ENCODE measurements around the gene SCARF1. TPM values are rescaled to one million over a fixed set of nuclear protein-coding genes. Genes with fewer than 3 reads are reported as not detected.
A peak's percentile ranks its signal among the peaks of the same experiment; 100 is the strongest.
"Not testable (repeated sequence)": the region's sequence is repeated elsewhere in the genome, so short reads cannot be mapped to it uniquely, and the experiment has no call there.

Gene SCARF1
- 1 to 10 TPM; 1.9 to 2.5 TPM for total RNA-seq

- Mint-ChIP-seq H3K27ac (peak within 1 kb of the TSS; percentile 71), H3K4me1 (ENCODE audit: low read depth) (peaks cover 41% of the 10 kb centered on the region), H3K36me3 (ENCODE audit: insufficient read depth in 2 of 2) (no peaks in the 10 kb centered on the region), H3K4me3 (peak within 1 kb of the TSS; percentile 89 to 92), H3K27me3 (ENCODE audit: low read depth) (no peaks in the 10 kb centered on the region), H3K9me3 (no peaks in the 10 kb centered on the region)
- no peak for DNase-seq
- no peak for ATAC-seq (replicated peaks in 1 of 2)
Measured at GRCh38 chr17:1645207-1646171, at the start of gene SCARF1. Gene SCARF1 (minus strand): TSS chr17:1645732. CDS start chr17:1645697, 35 bp downstream.

GRCh38 chr17:1693339-1693738 is 47.8 kb upstream of the SCARF1 start:
- Mint-ChIP-seq H3K9me3 (no peaks in the 10 kb centered on the region), H3K27me3 (ENCODE audit: low read depth) (peaks cover 7% of the 10 kb centered on the region), H3K27ac (no peak overlapping the region), H3K36me3 (ENCODE audit: insufficient read depth in 2 of 2) (no peaks in the 10 kb centered on the region), H3K4me1 (ENCODE audit: low read depth) (no peaks in the 10 kb centered on the region), H3K4me3 (no peak overlapping the region)
- ATAC-seq (replicated peaks in 1 of 2) (no peak), DNase-seq (no peak)

GRCh38 chr17:1690544-1691221 is 45.2 kb upstream of the SCARF1 start:
- H3K27ac Mint-ChIP-seq: no peak overlapping the region
- no peaks in the 10 kb centered on the region for H3K36me3 Mint-ChIP-seq (ENCODE audit: insufficient read depth in 2 of 2)
- ATAC-seq (replicated peaks in 1 of 2): no peak
- H3K4me1 Mint-ChIP-seq (ENCODE audit: low read depth): peaks cover 6% of the 10 kb centered on the region
- no peak overlapping the region for H3K4me3 Mint-ChIP-seq
- no peak for DNase-seq
- H3K9me3 Mint-ChIP-seq: no peaks in the 10 kb centered on the region
- H3K27me3 Mint-ChIP-seq (ENCODE audit: low read depth): peaks cover 7% of the 10 kb centered on the region

- H3K27me3 Mint-ChIP-seq (ENCODE audit: low read depth); DNase-seq; H3K27ac Mint-ChIP-seq; H3K4me3 Mint-ChIP-seq; ATAC-seq (replicated peaks in 1 of 2); H3K9me3 Mint-ChIP-seq: not testable (repeated sequence)
- peaks cover 25% of the 10 kb centered on the region for H3K4me1 Mint-ChIP-seq (ENCODE audit: low read depth)
- H3K36me3 Mint-ChIP-seq (ENCODE audit: insufficient read depth in 2 of 2): peaks cover 9 to 12% of the 10 kb centered on the region in 2 donors
Measured at GRCh38 chr17:1688405-1688804, 42.9 kb upstream of the SCARF1 start.

- H3K27ac Mint-ChIP-seq: peak overlapping the region; percentile 0
- H3K4me3 Mint-ChIP-seq: no peak overlapping the region
- ATAC-seq (replicated peaks in 1 of 2) (no peak), DNase-seq (no peak)
- peaks cover 40% of the 10 kb centered on the region for H3K4me1 Mint-ChIP-seq (ENCODE audit: low read depth)
- peaks cover 12 to 26% of the 10 kb centered on the region in 2 donors for H3K36me3 Mint-ChIP-seq (ENCODE audit: insufficient read depth in 2 of 2)
- no peaks in the 10 kb centered on the region for H3K9me3 Mint-ChIP-seq
- H3K27me3 Mint-ChIP-seq (ENCODE audit: low read depth): no peaks in the 10 kb centered on the region
Measured at GRCh38 chr17:1686086-1686485, 40.6 kb upstream of the SCARF1 start.

- ATAC-seq (replicated peaks in 1 of 2): peak; percentile 99 to 100
- Mint-ChIP-seq H3K9me3 (no peaks in the 10 kb centered on the region), H3K4me1 (ENCODE audit: low read depth) (peaks cover 40% of the 10 kb centered on the region), H3K27ac (peak within 1 kb of the TSS; percentile 98), H3K27me3 (ENCODE audit: low read depth) (no peaks in the 10 kb centered on the region), H3K4me3 (peak within 1 kb of the TSS; percentile 98 to 100), H3K36me3 (ENCODE audit: insufficient read depth in 2 of 2) (peaks cover 21 to 41% of the 10 kb centered on the region in 2 donors)
- DNase-seq: peak; percentile 98 to 99
Measured at GRCh38 chr17:1684378-1685189, 39.1 kb upstream of the SCARF1 start, which contains the start of gene PRPF8. Gene PRPF8 (minus strand): TSS chr17:1684867. CDS start chr17:1684571, 296 bp downstream.

GRCh38 chr17:1683459-1683858 is 37.9 kb upstream of the SCARF1 start:
- Mint-ChIP-seq H3K9me3 (no peaks in the 10 kb centered on the region), H3K4me3 (peak overlapping the region; percentile 98 to 100), H3K36me3 (ENCODE audit: insufficient read depth in 2 of 2) (peaks cover 25 to 48% of the 10 kb centered on the region in 2 donors), H3K27me3 (ENCODE audit: low read depth) (no peaks in the 10 kb centered on the region), H3K4me1 (ENCODE audit: low read depth) (peaks cover 40% of the 10 kb centered on the region), H3K27ac (peak overlapping the region; percentile 97)
- DNase-seq: no peak
- no peak for ATAC-seq (replicated peaks in 1 of 2)

GRCh38 chr17:1676401-1676800 is 30.9 kb upstream of the SCARF1 start:
- ATAC-seq (replicated peaks in 1 of 2) (no peak), DNase-seq (no peak)
- no peaks in the 10 kb centered on the region for H3K27me3 Mint-ChIP-seq (ENCODE audit: low read depth)
- peaks cover 4% of the 10 kb centered on the region for H3K4me1 Mint-ChIP-seq (ENCODE audit: low read depth)
- H3K4me3 Mint-ChIP-seq: no peak overlapping the region
- H3K9me3 Mint-ChIP-seq: no peaks in the 10 kb centered on the region
- H3K27ac Mint-ChIP-seq: no peak overlapping the region
- H3K36me3 Mint-ChIP-seq (ENCODE audit: insufficient read depth in 2 of 2): peaks cover 24 to 56% of the 10 kb centered on the region in 2 donors

- no peaks in the 10 kb centered on the region for H3K9me3 Mint-ChIP-seq
- peak; percentile 12 to 17 for DNase-seq
- no peak overlapping the region for H3K4me3 Mint-ChIP-seq
- peak overlapping the region; percentile 13 for H3K27ac Mint-ChIP-seq
- H3K4me1 Mint-ChIP-seq (ENCODE audit: low read depth): peaks cover 23% of the 10 kb centered on the region
- H3K36me3 Mint-ChIP-seq (ENCODE audit: insufficient read depth in 2 of 2): peaks cover 26 to 62% of the 10 kb centered on the region in 2 donors
- peak; percentile 54 to 73 for ATAC-seq (replicated peaks in 1 of 2)
- H3K27me3 Mint-ChIP-seq (ENCODE audit: low read depth): no peaks in the 10 kb centered on the region
Measured at GRCh38 chr17:1673041-1673785, 27.7 kb upstream of the SCARF1 start.

- H3K4me1 Mint-ChIP-seq (ENCODE audit: low read depth); H3K27ac Mint-ChIP-seq; H3K9me3 Mint-ChIP-seq: not testable (repeated sequence)
Measured at GRCh38 chr17:1663934-1664333, 18.4 kb upstream of the SCARF1 start.

GRCh38 chr17:1661045-1661444 is 15.5 kb upstream of the SCARF1 start:
- Mint-ChIP-seq H3K9me3 (no peaks in the 10 kb centered on the region), H3K4me1 (ENCODE audit: low read depth) (no peaks in the 10 kb centered on the region), H3K4me3 (no peak overlapping the region), H3K27ac (no peak overlapping the region), H3K36me3 (ENCODE audit: insufficient read depth in 2 of 2) (peaks cover 24 to 64% of the 10 kb centered on the region in 2 donors), H3K27me3 (ENCODE audit: low read depth) (no peaks in the 10 kb centered on the region)
- ATAC-seq (replicated peaks in 1 of 2) (no peak), DNase-seq (no peak)

More at GRCh38 chr17:1663934-1664333, 18.4 kb upstream of the SCARF1 start:
- H3K27me3 Mint-ChIP-seq (ENCODE audit: low read depth); H3K4me3 Mint-ChIP-seq; ATAC-seq (replicated peaks in 1 of 2); DNase-seq: not testable (repeated sequence)
- H3K36me3 Mint-ChIP-seq (ENCODE audit: insufficient read depth in 2 of 2): peaks cover 16 to 64% of the 10 kb centered on the region in 2 donors

- Mint-ChIP-seq H3K36me3 (ENCODE audit: insufficient read depth in 2 of 2) (peaks cover 30 to 59% of the 10 kb centered on the region in 2 donors), H3K27ac (no peak overlapping the region), H3K27me3 (ENCODE audit: low read depth) (no peaks in the 10 kb centered on the region), H3K9me3 (no peaks in the 10 kb centered on the region), H3K4me1 (ENCODE audit: low read depth) (no peaks in the 10 kb centered on the region), H3K4me3 (no peak overlapping the region)
- DNase-seq: no peak
- no peak for ATAC-seq (replicated peaks in 1 of 2)
Measured at GRCh38 chr17:1658100-1658499, 12.6 kb upstream of the SCARF1 start.

Data from activated T-cell treated with anti-CD3 and anti-CD28 coated beads, Interleukin-2, amount 50 U/mL, for 72 hours (primary cell).